Astrocyte (in vitro differentiated cells and primary cell): ENCODE data around the gene SUPT20HL2.

Source experiments
- CTCF ChIP-seq: IDR thresholded peaks from 2 replicates; pipeline ENCODE4 v1.5.1; 2011; ENCODE audit warnings: low read depth, mild to moderate bottlenecking, inconsistent platforms, low read length, moderate library complexity; ENCODE audit not compliant: insufficient read depth
- EZH2 ChIP-seq: IDR thresholded peaks from 2 replicates; pipeline ENCODE4 v1.6.1; 2012; ENCODE audit warnings: mild to moderate bottlenecking, low read length, inconsistent platforms; ENCODE audit not compliant: insufficient read depth

GRCh38 chrX:24355095-24355494, 41.2 kb upstream of the SUPT20HL2 start:
- TF ChIP-seq CTCF, result no peak
- TF ChIP-seq EZH2, result no peak
